H1 (cell line): ENCODE data around the gene NOL8. TPM values are rescaled to one million over a fixed set of nuclear protein-coding genes. Genes with fewer than 3 reads are reported as not detected.
A peak's percentile ranks its signal among the peaks of the same experiment; 100 is the strongest.

Experiments used
- ATF2 ChIP-seq: IDR thresholded peaks from 2 replicates; pipeline ENCODE4 v1.6.1; 2012; ENCODE audit warnings: low read length, inconsistent platforms
- ATF3 ChIP-seq: IDR thresholded peaks from 2 replicates; pipeline ENCODE4 v1.6.1; 2011; ENCODE audit warnings: low read depth, mild to moderate bottlenecking, low read length; ENCODE audit not compliant: insufficient read depth
- BCL11A ChIP-seq, 2 experiments: IDR thresholded peaks; one replicate each; pipeline ENCODE4 v1.6.1; 2011; ENCODE audit warnings: low read depth in 2 of 2, low read length in 2 of 2, mild to moderate bottlenecking in 2 of 2
- CBX5 ChIP-seq: fragments of 300-800, 300-1000 bp; sonication (generic); IDR thresholded peaks from 2 replicates; pipeline ENCODE4 v1.7.1; 2016; ENCODE audit warnings: antibody characterized with exemption, low read length, low read depth
- CEBPB ChIP-seq: IDR thresholded peaks from 2 replicates; pipeline ENCODE4 v1.6.1; 2012; ENCODE audit warnings: low read depth, low read length
- CHD2 ChIP-seq: IDR thresholded peaks from 2 replicates; pipeline ENCODE4 v1.6.1; 2012; ENCODE audit warnings: low read length, improper control_type of control experiment
- HDAC6 ChIP-seq: IDR thresholded peaks from one replicate; pipeline ENCODE4 v1.7.1; 2012; ENCODE audit warnings: low read depth, mild to moderate bottlenecking, inconsistent platforms, low read length, moderate library complexity
- JUND ChIP-seq: IDR thresholded peaks from 2 replicates; pipeline ENCODE4 v1.6.1; 2011; ENCODE audit warnings: mild to moderate bottlenecking, improper control_type of control experiment, low read length
- KDM1A ChIP-seq: fragments of 200-600, 300-600 bp; sonication (generic); IDR thresholded peaks from 2 replicates; pipeline ENCODE4 v1.7.1; 2016; ENCODE audit warnings: mild to moderate bottlenecking, low read length, borderline replicate concordance
- KDM5A ChIP-seq: fragments of 200-600 bp; IDR thresholded peaks from 2 replicates; pipeline ENCODE4 v1.7.1; 2012; ENCODE audit warnings: mild to moderate bottlenecking, low read length, inconsistent platforms, mixed read lengths
- NANOG ChIP-seq: IDR thresholded peaks from 2 replicates; pipeline ENCODE4 v1.6.1; 2011; ENCODE audit warnings: low read length, low read depth, mild to moderate bottlenecking, inconsistent platforms; ENCODE audit not compliant: insufficient read depth, poor library complexity, severe bottlenecking
- PHF8 ChIP-seq: fragments of 200-600 bp; sonication (generic); conservative IDR thresholded peaks from 2 replicates; pipeline ENCODE4 v1.7.1; 2012; ENCODE audit warnings: low read depth, mild to moderate bottlenecking, inconsistent platforms, low read length, moderate library complexity
- RFX5 ChIP-seq: IDR thresholded peaks from 2 replicates; pipeline ENCODE4 v1.6.1; 2011; ENCODE audit warnings: low read depth, low read length, improper control_type of control experiment, borderline replicate concordance
- SAP30 ChIP-seq: fragments of 300-600 bp; sonication (generic); IDR thresholded peaks from 2 replicates; pipeline ENCODE4 v1.7.1; 2012; ENCODE audit warnings: low read length, moderate library complexity, mild to moderate bottlenecking, inconsistent platforms; ENCODE audit not compliant: insufficient read depth, insufficient replicate concordance
- SIRT6 ChIP-seq: IDR thresholded peaks from one replicate; pipeline ENCODE4 v1.7.1; 2012; ENCODE audit warnings: low read length, inconsistent platforms
- SIX5 ChIP-seq: IDR thresholded peaks from 2 replicates; pipeline ENCODE4 v1.6.1; 2011; ENCODE audit warnings: mild to moderate bottlenecking, low read depth, low read length
- SP1 ChIP-seq: IDR thresholded peaks from 2 replicates; pipeline ENCODE4 v1.6.1; 2011; ENCODE audit warnings: low read depth, low read length
- SUZ12 ChIP-seq: fragments of 200-600 bp; sonication (generic); IDR thresholded peaks from 2 replicates; pipeline ENCODE4 v1.6.1; 2012; ENCODE audit warnings: mild to moderate bottlenecking, inconsistent platforms, low read length, moderate library complexity, mixed read lengths
- TAF1 ChIP-seq: IDR thresholded peaks from 2 replicates; pipeline ENCODE4 v1.6.1; 2011; ENCODE audit warnings: mild to moderate bottlenecking, low read depth, low read length
- TCF12 ChIP-seq: IDR thresholded peaks from 2 replicates; pipeline ENCODE4 v1.6.1; 2011; ENCODE audit warnings: low read depth, mild to moderate bottlenecking, low read length
- polyA plus RNA-seq, 7 experiments: library from polyadenylated mRNA; depleted of rRNA in 3 of 7; stranded (reverse) in 5 of 7; unstranded in 2 of 7; fragments of >200 nt in 5 of 7; fragments of 200-250 nt in 2 of 7; gene quantifications; 1 replicate in 5 of 7; 2 replicates in 1 of 7; 4 replicates in 1 of 7; pipeline versions ENCODE4 v1.2.1 to v1.2.3, GENCODE V29; 2011 to 2013; ENCODE audit warnings: missing spikeins in 2 of 7, mixed read lengths in 2 of 7
- total RNA-seq: library from RNA; stranded (reverse); fragmentation: NEBNext Ultra II Directional; extraction: Animal tissue kit (Norgen Biotek cat#: 25700); gene quantifications from 2 replicates; pipeline ENCODE4 v1.2.1, GENCODE V29; 2021

The NOL8 gene
- total and polyA plus RNA-seq, 2 of the 8 experiments (the other 6 are each of a cell fraction or from before 2014, with no cell fraction given), result 6.2 to 30.4 TPM

- TF ChIP-seq SP1 (peak; percentile 98), SIRT6 (no peak), ATF3 (peak; percentile 74; the same call in 1 of the 2 replicates), KDM5A (peak; percentile 88), NANOG (no peak), SAP30 (peak; percentile 91), SIX5 (no peak), ATF2 (no peak), PHF8 (peak; percentile 94), BCL11A (IDR thresholded peaks at IDR 0.05; ENCODE audit: low read depth in 2 of 2, low read length in 2 of 2) (no peak), CEBPB (peak; percentile 98), RFX5 (no peak), CHD2 (peak; percentile 90), TCF12 (no peak), HDAC6 (no peak), KDM1A (no peak), SUZ12 (no peak), CBX5 (no peak), TAF1 (peak; percentile 95), JUND (peak; percentile 74; the same call in 1 of the 2 replicates)
Measured at GRCh38 chr9:92293452-92294296, 31.5 kb downstream of the NOL8 start, which contains the start of gene IARS1 (continued).
